GM21360 (cell line): ENCODE measurements around the gene EN2.

Experiments
- ATAC-seq: cut with Tn5 transposase; IDR thresholded peaks from one replicate; pipeline ENCODE4 v1.9.1; 2021; ENCODE audit warnings: mild to moderate bottlenecking, moderate library complexity; ENCODE audit not compliant: unreplicated experiment

The EN2 gene

DNA sequence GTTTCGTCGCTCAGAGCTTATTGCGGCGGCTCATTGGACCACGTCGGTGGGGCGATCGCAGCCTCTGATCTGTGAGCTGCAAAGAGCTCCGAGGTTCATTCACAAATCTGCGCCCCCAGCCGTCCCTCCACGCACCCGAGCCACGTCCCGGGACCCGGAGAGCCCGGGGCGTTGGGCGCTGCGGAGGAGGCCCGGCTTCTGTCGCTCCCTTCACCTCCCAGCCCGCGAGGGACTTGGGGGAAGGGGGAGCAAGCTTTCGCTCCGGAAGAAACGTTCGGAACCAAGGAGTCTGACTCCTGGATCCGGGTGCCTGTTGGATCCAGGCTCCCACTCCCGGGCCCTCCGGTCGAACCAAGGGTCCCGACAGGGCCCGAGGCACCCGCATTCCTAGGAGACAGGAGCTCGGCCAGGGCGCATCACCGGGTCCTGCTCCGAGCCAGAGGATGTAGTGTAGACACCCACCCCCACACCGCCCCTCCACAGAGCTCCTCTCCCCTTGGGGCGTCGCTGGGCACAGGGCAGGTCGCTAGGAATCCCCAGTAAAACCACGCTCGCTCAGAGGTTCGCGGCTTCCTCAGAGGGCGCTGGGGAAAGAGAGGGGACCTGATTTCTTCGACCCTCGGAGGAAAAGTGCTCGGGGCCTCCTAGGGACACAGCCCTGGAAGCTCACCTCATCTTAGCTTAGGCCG, 7.9 kb upstream of the EN2 start:
- no peak for ATAC-seq

DNA sequence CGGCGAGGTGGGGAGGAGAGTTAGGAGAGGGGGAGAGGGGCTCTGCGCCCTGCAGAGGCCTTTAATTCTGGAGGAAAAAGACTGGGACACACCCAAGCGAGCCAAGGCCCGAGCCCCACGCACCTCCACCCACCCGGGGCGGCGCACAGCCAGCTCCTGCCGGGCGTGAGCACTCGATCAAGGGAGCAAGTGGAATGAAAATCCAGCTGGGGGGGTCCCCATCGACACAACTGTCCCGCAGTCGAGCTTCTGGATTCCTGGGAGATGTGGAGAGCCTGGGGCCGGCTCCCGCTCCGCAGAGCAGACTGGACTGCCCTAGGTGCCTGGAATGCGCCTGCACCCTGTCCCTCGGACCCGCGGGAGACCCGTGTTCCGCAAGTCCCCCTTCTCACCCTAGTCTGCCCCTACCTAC, 7.4 kb upstream of the EN2 start:
- no peak for ATAC-seq

DNA sequence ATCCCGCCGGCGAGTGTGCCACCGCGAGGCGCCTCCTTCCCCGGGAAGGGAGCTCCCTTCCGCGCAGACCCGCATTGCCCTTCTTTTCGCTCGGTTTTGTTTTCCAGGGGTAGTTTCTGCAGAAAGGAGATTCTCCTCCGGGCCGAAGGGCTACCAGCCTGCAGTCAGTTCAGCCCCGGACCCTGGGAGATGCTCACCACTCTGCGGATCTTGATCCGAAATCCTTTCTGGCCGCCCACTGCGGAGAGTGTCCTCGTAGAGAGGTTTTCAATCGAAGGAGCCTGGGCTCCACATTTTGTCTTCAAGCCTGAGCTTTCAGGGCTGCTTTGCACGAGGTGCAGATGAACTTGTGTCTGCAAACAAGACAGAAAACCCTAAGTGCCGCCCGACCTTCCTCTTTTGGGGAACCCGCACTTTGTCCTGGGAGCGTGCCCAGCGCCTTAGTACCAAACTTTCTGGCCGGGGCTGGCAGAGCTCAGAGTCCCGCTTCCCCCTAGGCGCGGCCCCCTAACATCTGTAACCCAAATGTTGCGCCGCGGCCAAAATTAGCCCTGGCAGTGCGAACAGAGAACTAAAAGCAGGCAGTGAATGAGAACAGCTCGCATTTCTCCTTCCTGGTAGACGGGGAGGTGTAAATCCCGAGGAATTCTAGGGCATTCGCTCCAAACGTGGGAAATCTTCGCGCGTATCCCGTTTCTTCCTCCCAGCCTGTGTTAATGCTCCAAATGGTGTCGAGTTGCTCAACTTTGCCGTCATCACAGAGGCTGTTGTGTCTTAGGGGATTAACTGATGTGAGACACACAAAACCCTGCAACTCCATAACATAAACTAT, 6.7 kb upstream of the EN2 start:
- no peak for ATAC-seq

DNA sequence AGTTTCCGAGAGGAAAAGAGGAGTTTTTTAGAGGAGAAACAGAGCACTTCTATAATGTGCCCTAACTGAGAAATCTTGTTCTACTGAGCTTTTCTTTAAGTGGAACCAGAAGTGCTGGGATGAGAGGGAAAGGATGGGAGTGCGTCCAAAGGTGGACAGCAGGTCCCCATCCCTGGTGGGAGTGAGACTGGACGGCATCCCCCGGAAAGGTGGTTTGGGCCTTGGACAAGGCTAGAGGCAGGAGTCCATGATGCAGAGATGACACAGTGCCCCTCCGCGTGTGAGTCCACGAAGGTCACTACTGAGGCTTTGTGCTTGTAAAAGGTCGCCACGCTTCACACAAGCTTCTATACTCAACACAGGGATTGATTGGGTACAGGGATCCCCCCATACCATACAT, 6.1 kb upstream of the EN2 start:
- ATAC-seq, result no peak

DNA sequence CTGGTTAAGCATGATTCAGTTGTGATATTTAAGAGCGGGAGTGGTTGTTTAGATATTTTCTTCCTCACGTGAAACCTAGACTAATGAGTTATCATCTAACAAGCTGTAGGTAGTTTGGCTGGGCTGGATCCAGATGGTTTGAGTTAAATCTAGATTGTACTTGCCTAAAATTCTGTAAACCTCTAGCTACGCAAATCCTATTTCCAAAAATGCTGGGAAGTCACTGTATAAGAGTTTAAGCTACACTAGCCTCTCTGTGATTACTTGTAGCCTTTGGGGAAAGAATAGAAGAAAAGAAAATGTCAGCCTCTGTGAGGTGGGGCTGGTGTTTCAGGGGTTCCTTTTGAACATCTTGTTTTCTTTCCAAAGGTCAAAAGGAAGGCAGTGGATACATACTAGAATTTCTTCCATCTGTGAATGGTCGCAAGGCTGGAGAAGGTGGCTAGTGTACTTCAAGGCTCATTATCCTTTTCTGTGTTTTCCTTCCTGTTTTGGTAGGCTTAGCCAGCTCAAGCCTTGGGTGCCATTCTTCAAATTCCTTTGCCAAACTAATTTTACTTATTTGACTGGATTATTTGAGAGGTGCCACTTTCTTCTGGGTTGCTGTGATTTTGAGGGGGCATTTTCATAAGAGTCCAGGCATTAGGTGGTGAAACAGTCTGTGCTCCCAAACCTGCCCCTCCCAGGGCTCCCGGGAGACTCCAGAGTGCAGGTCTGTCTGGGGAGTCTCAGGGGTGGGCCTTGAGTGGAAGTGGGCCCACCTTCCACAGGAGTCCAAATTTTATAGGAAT, 5.2 kb upstream of the EN2 start:
- ATAC-seq, result no peak

DNA sequence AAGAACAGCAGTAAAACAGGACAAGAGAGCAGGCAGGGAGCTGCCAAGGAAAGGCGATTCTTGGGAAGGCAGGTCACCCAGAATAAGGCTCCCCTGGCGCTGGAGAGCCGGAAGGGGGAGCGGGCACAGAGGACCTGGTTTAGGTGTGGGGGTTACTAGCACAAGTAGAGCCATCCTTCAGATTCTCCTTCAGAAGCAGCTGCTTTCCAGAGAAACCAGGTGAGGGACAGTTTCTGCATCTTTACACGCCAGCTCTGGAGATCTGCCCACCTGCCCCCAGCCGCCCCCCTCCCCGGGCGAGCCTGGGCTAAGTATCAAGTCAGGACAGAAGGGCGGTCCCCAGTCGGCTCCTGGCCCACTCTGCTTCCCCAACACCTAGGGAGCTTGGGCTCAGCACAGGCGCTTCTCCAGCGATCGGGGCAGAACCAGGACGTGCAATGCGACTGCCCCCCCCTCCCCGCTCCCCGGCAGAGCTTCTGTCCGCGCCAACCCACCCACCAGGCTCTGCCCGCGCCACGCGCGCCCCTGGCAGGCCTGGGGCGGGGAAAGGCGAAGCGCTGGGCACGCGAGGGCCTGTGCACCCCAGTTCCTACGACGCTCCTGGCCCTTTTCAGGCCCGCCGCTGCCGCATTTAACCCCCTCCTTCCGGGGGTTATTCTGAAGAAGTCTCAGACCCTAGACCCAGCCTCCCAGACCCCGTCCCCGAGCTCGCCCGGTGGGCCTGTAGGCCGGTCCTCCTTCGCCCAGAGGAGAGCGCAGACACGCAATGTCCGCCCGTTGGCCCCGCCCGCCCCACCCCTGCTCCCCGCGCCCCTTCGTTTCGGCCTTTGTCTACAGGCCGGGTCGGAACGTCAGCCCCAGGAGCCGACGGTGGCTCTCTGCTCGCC, 4.4 kb upstream of the EN2 start:
- no peak for ATAC-seq

DNA sequence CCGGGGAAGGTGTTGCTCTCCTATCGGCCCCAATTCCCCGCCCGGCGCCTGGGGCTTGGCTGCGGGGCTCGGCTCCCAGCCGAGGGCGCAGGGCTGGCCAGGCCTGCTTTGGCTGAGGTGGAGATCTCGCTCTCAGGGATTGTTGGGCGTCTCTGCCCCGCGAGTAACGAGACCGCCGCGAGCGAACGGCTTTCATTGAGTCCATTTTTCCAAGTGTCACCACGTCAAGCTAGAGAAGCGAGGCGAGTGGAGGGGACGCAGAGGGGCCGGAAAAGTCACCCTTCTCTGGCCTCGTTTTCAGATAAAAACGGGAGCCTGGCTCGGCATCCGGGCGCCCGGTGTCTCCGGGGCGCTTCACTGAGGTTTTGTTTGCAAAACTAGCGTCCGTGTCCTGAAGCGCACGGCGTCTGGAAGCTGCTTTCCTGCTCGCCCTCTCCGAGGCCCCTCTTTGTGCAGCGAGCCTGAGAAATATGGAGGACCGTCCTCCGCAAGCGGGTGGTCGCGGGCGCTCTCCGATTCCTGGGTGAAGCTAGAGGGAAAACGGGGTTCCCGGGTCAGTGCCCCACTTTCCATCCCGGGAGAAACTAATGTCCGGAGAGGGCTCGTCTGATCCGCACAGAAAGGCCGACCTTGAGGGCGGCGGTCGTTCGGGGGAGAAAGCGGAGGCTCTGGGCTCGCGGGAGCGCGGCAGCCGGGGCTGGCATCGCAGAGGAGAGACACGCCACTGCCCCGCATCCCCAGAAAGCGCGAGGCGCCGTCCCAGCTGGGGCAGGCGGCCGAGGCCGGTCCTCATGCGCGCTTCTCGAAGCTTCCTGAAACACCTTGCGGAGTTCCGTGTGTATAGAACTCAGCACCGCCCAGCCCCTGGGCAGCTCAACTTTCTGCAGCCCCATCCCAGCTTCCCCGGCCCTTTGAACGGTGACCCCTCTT, 3.5 kb upstream of the EN2 start:
- no peak for ATAC-seq

DNA sequence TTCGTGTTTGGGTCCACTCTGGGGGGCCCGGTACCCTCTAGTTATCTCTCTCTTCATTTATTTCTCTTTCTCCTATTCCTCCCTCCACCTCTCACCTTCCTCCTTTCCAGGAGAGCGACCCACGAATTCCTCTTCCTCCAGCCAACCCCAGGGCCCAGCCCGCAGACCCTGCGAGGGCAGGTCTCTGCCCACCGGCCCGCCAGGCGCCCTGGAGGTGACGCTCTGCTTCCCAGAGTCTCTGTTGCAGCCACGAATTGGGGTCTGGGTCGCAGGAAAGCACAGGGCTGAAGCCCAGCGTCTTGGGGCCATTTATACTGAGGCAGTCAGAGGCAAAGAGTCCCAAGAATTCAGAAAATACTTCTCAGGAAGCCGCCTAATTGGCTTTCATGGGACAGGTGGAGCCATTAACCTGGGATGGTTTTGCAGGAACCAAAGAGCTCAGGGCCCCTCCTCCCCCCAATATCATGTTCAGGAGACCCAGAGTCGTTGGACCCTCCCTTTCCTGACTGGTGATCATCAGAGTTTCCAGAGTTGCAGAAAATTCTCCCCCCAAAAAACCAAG, 2.7 kb upstream of the EN2 start:
- no peak for ATAC-seq

DNA sequence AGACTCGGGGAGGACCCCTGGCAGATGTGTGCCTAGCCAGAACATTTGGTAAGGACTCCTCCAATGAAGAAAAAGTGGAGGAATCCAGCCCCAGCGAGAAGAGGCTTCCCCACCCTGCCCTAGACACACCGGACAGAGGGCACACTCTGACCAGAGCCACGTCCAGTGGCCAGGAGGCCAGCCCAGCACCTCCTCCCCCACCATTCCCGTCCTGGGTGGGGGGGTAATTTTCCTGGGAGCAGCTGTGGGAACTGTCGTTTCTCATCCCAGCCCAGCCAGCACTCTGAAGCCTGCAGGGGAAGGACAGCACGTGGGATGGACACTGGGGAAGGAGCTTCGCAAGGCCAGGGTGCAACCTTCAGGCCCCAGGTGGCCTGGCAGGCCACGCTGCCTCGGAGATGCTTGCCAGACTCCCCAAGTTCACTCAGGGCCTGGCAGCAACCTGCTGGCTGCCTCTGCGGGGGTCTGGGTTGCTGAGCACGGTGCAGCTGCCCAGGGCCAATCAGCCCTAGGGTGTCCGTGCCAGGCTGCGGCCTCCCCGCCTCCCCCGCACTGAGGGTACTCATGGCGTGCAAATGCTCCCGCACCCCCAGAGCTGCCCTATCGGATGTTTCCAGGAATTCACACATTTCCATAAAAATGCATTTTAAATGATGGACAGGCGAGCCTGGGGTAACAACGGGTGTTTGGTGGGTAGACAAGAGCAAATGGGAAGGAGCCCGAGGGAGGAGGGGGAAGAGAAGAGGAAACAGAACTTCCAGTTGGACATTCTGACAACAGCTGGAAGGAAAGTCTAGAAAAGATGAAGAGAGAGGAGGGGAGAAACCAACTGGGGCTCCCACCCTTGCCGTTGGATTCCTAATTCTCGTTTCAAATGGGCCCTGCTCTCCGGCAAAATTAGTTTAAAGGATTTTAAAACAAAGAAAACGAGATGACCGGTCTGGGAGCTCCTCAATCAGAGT, 1.9 kb upstream of the EN2 start:
- ATAC-seq, result no peak

DNA sequence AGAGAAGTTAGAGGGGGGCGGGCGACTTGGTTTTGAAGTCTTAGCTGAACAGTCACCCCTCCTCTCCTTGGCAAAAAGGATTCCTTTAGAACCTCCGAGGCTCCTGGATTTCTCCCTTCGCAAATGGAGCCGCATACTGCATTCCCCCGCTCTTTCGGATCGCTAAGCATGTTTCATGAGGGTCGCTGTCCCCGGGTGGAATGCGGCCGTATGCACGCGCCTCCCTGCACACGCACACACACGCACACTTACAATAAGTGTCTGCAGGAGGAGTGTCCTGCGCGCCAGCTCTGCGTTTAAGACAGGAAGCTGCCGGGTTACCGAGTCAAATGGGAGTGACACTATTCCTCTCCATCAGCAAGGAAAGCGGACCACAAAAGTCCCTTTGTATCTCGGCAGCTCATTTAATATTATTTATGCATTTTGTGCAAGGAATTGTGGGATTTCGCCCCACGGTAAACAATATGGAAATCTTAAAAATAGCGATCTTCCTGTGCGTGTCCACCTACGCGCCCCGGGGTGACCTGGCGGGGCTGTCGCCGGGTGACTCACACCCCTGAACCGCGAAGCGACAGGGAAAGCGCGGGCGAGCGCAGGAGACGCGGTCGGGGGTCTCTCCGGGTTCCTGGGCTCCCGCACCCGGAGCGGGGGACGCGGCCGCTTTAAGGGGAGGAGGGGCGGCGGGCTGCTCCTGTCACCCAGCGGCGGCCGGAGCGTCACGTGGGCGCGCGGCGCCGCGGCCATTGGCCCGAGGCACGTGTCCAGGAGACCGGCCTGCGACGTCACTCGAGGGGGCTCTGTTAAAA, 988 bp upstream of the EN2 start:
- ATAC-seq, result no peak

DNA sequence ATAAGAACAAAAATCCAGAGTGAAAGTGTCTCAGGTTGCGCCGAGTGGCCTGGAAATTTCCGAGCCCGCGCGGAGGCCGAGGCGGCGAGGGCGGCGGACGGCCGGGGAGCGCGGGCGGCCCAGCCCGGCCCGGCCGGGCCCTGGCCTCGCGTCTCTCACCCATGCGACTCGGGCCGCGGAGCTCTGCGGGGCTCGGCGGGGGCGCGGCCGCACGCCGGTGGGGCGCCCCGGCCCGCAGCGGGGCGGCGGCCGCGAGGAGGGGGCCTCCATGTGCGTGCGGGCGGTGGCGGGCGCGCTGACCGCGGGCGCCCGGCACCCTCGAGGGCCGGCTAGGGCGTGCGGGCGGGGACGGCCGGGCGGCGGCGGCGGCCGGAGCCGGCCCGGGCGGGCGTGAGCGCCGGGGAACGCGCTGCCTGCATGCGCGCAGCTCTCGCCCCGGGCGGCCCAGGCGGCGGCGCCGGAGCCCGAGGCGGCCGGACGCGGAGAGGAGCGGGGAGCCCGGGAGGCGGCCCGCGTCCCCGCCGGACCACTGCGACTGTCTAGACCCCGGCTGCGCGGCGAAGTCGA, 302 bp upstream of the EN2 start:
- ATAC-seq, result no peak

DNA sequence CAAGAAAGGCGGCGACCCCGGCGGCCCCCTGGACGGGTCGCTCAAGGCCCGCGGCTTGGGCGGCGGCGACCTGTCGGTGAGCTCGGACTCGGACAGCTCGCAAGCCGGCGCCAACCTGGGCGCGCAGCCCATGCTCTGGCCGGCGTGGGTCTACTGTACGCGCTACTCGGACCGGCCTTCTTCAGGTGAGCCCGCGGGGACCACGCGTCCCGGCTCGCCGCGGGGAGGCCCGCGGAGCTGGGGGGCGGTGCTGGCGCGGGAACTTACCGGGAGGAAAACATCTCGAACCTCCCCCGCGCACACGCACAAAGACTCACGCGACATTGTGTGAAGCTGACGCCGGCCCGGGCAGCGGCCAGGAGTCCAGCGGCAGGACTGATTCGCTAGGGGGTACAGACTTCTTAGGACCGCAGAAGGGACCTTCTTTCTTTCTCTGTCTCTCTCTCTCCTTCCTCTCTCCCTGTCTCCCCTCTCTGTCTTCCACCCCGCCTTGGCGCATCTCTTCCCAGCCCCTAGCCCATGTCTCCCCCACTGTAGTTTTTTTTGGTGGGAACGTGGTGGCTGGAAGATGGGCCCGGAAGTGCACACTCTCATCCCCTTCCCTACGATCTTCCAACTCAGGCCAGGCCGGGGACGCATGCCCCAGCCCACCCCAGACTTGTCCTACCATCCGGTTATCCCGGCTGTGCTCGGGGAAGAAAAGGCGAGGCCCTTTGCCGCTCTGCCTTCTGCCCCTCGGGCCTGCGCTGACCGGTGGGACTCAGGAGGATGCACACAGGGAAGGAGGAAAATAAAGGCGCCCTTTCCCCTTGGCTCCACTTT, 1.2 kb downstream of the EN2 start:
- ATAC-seq, result no peak

DNA sequence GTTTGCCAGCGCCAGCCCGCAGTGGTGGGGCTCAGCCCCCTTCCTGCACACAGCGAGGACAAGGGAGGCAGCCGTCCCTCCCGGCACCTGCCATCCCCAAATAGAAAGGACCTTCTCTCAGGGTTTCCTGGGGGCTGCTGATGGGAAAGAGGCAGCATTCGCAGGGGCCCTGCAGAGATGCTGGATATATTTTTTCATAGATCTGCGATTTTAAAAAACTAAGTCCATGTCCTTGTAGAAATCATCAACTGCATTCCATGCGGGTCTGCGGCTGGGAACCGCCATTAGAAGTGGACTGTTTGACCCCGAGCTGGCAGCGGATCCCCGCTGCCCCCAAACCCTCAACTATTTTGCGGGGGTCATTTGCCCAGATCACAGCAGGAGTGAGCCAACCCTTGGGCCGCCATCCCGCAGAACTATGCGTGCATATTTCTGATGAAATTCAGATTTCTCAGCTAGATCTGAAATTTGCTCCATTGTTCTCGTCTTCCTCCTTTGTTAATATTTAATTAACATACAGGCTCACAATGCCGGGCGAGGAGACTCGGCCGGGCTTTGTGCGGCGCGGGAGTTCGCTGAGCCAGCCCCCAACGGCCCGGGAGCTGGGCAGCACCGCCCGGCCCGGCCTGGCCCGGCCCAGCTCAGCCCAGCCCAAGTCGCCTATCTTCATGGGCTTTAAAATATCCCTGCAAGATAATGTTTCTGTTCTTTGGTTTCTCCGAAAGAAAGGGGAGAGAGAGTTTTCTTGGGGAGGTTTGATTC, 2.0 kb downstream of the EN2 start:
- no peak for ATAC-seq

DNA sequence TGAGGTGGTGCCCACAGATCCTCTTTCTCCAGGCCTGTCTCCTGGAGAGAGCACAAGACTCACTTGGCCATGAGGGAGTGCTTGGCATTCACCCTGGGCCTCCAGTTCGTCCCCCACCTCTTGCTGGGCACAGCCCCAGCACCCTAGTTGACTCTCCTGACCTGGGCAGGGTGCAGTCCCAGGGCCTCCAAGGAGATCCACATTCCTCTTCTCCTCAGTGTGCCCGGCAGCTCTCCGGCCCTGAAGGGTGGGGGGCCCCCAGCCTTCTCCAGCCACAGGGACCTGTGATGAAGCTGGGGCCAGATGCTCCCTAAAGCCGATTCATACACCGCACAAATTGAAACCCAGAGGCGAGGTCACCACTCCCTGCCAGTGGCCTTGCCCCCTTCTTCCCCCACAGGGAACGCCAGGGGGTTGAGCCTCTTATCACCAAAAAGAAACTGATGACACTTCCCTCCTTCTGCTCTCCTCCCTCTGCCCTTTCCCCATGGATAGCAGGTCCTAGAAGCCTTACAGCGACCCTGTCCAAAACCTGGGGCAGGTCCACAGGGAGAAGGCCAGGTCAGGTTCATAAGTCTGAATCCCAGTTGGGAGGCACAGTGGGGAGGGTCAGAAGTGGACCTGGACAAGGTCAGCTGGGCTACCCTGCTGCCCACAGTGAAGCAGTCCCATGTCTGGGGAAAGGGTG, 3.1 kb downstream of the EN2 start:
- ATAC-seq, result no peak

DNA sequence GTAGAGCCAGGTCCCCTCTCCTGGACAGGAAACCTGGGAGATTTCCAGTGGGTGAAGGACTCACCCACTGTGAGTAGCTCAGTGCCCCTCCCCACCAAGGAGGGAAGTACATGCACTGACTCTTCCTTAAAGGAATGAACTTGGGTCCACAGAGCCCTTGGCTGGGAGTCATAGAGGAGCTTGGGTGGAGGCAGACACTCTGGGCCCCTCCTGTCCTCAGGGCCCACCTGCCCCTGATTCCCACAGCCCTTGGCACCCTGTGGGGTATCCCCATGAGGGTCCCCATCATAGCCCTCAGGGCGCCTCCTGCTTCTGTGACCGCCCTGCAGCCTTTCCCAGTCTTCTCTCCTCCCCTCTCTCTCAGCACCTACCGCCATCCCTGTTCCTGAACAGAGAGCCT, 3.7 kb downstream of the EN2 start:
- ATAC-seq, result no peak
